Measurements from ENCODE around the gene PRXL2A. TPM values are rescaled to one million over a fixed set of nuclear protein-coding genes. Genes with fewer than 3 reads are reported as not detected.

Gene PRXL2A
- total RNA-seq, 6 experiments from 2014 or later, result 0.15 to 0.52 (median 0.28) TPM; not detected in 3

- no peaks in the 10 kb centered on the region for H3K27me3 Mint-ChIP-seq (ENCODE audit: insufficient read depth)
- DNase-seq, result no peak
- H3K36me3 Mint-ChIP-seq (ENCODE audit: low read depth), result peaks cover 9% of the 10 kb centered on the region
- H3K9me3 Mint-ChIP-seq, result no peaks in the 10 kb centered on the region
- H3K4me3 Mint-ChIP-seq, result no peak overlapping the region
- H3K4me1 Mint-ChIP-seq (ENCODE audit: low read depth), result peaks cover 29% of the 10 kb centered on the region
- no peak overlapping the region for H3K27ac Mint-ChIP-seq
- no peak for TF ChIP-seq CTCF (IDR thresholded peaks at IDR 0.05)
Measured at GRCh38 chr10:80451132-80451531, 42.8 kb downstream of the PRXL2A start.

GRCh38 chr10:80452069-80452468, 43.7 kb downstream of the PRXL2A start:
- no peak overlapping the region for H3K4me3 Mint-ChIP-seq
- no peaks in the 10 kb centered on the region for H3K9me3 Mint-ChIP-seq
- no peak overlapping the region for H3K27ac Mint-ChIP-seq
- H3K36me3 Mint-ChIP-seq (ENCODE audit: low read depth), result peaks cover 13% of the 10 kb centered on the region
- no peaks in the 10 kb centered on the region for H3K27me3 Mint-ChIP-seq (ENCODE audit: insufficient read depth)
- H3K4me1 Mint-ChIP-seq (ENCODE audit: low read depth), result peaks cover 25% of the 10 kb centered on the region
- no peak for DNase-seq
- TF ChIP-seq CTCF (IDR thresholded peaks at IDR 0.05), result no peak

GRCh38 chr10:80452640-80453039, 44.3 kb downstream of the PRXL2A start:
- no peaks in the 10 kb centered on the region for H3K27me3 Mint-ChIP-seq (ENCODE audit: insufficient read depth)
- H3K9me3 Mint-ChIP-seq, result no peaks in the 10 kb centered on the region
- no peak overlapping the region for H3K27ac Mint-ChIP-seq
- no peak for TF ChIP-seq CTCF (IDR thresholded peaks at IDR 0.05)
- peaks cover 24% of the 10 kb centered on the region for H3K4me1 Mint-ChIP-seq (ENCODE audit: low read depth)
- DNase-seq, result no peak
- no peak overlapping the region for H3K4me3 Mint-ChIP-seq
- peaks cover 13% of the 10 kb centered on the region for H3K36me3 Mint-ChIP-seq (ENCODE audit: low read depth)

GRCh38 chr10:80453056-80453841, 44.9 kb downstream of the PRXL2A start:
- H3K27me3 Mint-ChIP-seq (ENCODE audit: insufficient read depth), result no peaks in the 10 kb centered on the region
- peak overlapping the region; percentile 91 for H3K27ac Mint-ChIP-seq
- peak; percentile 45 for TF ChIP-seq CTCF (IDR thresholded peaks at IDR 0.05)
- peaks cover 30% of the 10 kb centered on the region for H3K4me1 Mint-ChIP-seq (ENCODE audit: low read depth)
- H3K9me3 Mint-ChIP-seq, result no peaks in the 10 kb centered on the region
- DNase-seq, result no peak
- peak overlapping the region; percentile 89 for H3K4me3 Mint-ChIP-seq
- H3K36me3 Mint-ChIP-seq (ENCODE audit: low read depth), result peaks cover 13% of the 10 kb centered on the region

- no peak for TF ChIP-seq CTCF (IDR thresholded peaks at IDR 0.05)
- H3K27me3 Mint-ChIP-seq (ENCODE audit: insufficient read depth), result no peaks in the 10 kb centered on the region
- H3K27ac Mint-ChIP-seq, result peak within 1 kb of the TSS; percentile 91
- peak within 1 kb of the TSS; percentile 97 for H3K4me3 Mint-ChIP-seq
- H3K9me3 Mint-ChIP-seq, result no peaks in the 10 kb centered on the region
- peak; percentile 79 for DNase-seq
- peaks cover 37% of the 10 kb centered on the region for H3K4me1 Mint-ChIP-seq (ENCODE audit: low read depth)
- H3K36me3 Mint-ChIP-seq (ENCODE audit: low read depth), result peaks cover 13% of the 10 kb centered on the region
Measured at GRCh38 chr10:80453842-80454512, 45.6 kb downstream of the PRXL2A start, which contains the start of gene TSPAN14. Gene TSPAN14, plus strand, starts transcription at chr10:80454310. Its CDS starts 34,924 bp downstream, at chr10:80489234.

All from HFFc6 (cell line).